A549 (cell line): ENCODE data around the gene F11R. TPM values are rescaled to one million over a fixed set of nuclear protein-coding genes. Genes with fewer than 3 reads are reported as not detected.

Experiments
- ATAC-seq, 2 experiments: fragments of 200-7000 bp in 1 of 2; fragments of >200 bp in 1 of 2; cut with Nextera tagmentation in 1 of 2; cut with Tn5 transposase in 1 of 2; 3 replicates each; pipeline versions ENCODE4 v1.8.0 to v1.9.1; 2018 to 2020; ENCODE audit warnings: mild to moderate bottlenecking in 1 of 2, moderate library complexity in 1 of 2
- CTCF ChIA-PET: fragments of 300-600 bp; sonication (Branson Sonifier 250); formaldehyde crosslinking; extraction: SDS; loops from one replicate; lab custom pipeline; 2021; ENCODE audit warnings: antibody characterized with exemption, inconsistent platforms; lab: Yijun Ruan, JAX
- POLR2A ChIA-PET: fragments of 350-600 bp; formaldehyde crosslinking; extraction: SDS; loops from one replicate; lab custom pipeline; 2021; ENCODE audit warnings: antibody characterized with exemption, inconsistent platforms; lab: Yijun Ruan, JAX
- DNase-seq, 2 experiments: peaks; one replicate each; pipeline versions ENCODE4 v3.0.0 to v3.0.0-alpha.2; 2011 to 2016; ENCODE audit warnings: low read depth in 1 of 2, low spot score in 1 of 2
- FAIRE-seq: peaks from 2 replicates; lab custom pipeline; 2011; peaks lifted over from hg19 to GRCh38; lab: Jason Lieb, UNC
- H3K27ac ChIP-seq, 2 experiments: fragments of >200 bp; sonication (Bioruptor Twin); formaldehyde crosslinking; 3 replicates each; pipeline ENCODE4 v1.5.1; 2016 to 2017
- H3K4me1 ChIP-seq: fragments of >200 bp; sonication (Bioruptor Twin); formaldehyde crosslinking; 3 replicates; pipeline ENCODE4 v1.6.1; 2016
- H3K4me2 ChIP-seq: fragments of >200 bp; sonication (Bioruptor Twin); formaldehyde crosslinking; 3 replicates; pipeline ENCODE4 v1.6.1; 2016
- H3K4me3 ChIP-seq: fragments of >200 bp; sonication (Bioruptor Twin); formaldehyde crosslinking; 3 replicates; pipeline ENCODE4 v1.5.1; 2016
- H3K9me3 ChIP-seq: fragments of >200 bp; sonication (Bioruptor Twin); formaldehyde crosslinking; 3 replicates; pipeline ENCODE4 v1.6.1; 2016
- ATOH8 ChIP-seq: fragments of 250-450 bp; sonication (Bioruptor Pico); IDR thresholded peaks from 2 replicates; pipeline ENCODE4 v1.5.0; 2020; ENCODE audit warnings: low read depth, mild to moderate bottlenecking, moderate library complexity
- BHLHE40 ChIP-seq: IDR thresholded peaks from 2 replicates; pipeline ENCODE4 v1.6.1; 2012; ENCODE audit warnings: low read depth, low read length, inconsistent platforms
- CBX2 ChIP-seq: fragments of 200-600 bp; sonication (generic); IDR thresholded peaks from 2 replicates; pipeline ENCODE4 v1.6.1; 2016; ENCODE audit warnings: low read depth, mild to moderate bottlenecking, borderline replicate concordance
- CBX8 ChIP-seq: fragments of 200-600 bp; sonication (generic); IDR thresholded peaks from 2 replicates; pipeline ENCODE4 v1.6.1; 2016
- EHF ChIP-seq: fragments of 250-450 bp; sonication (Bioruptor Pico); IDR thresholded peaks from 2 replicates; pipeline ENCODE4 v1.5.0; 2020; ENCODE audit warnings: mild to moderate bottlenecking
- EHMT2 ChIP-seq: fragments of 200-600 bp; sonication (generic); IDR thresholded peaks from 2 replicates; pipeline ENCODE4 v1.6.1; 2016; ENCODE audit warnings: antibody characterized with exemption, low read depth, mild to moderate bottlenecking, moderate library complexity
- ELK1 ChIP-seq: fragments of 150-350 bp; IDR thresholded peaks from 2 replicates; pipeline ENCODE4 v1.6.1; 2014; ENCODE audit warnings: low read depth, mild to moderate bottlenecking, low read length
- ESRRA ChIP-seq: fragments of 150-350 bp; IDR thresholded peaks from 2 replicates; pipeline ENCODE4 v1.6.1; 2014; ENCODE audit warnings: mild to moderate bottlenecking, low read length, borderline replicate concordance
- FOSL2 ChIP-seq, 2 experiments: fragments of 450-650 bp in 1 of 2; fragments of >200 bp in 1 of 2; sonication (Bioruptor Twin) in 1 of 2; formaldehyde crosslinking; IDR thresholded peaks; 2 replicates each; pipeline versions ENCODE4 v1.5.0 to v1.6.1; 2016 to 2020; ENCODE audit warnings: mild to moderate bottlenecking in 1 of 2, moderate library complexity in 1 of 2
- FOXS1 ChIP-seq: fragments of 250-450 bp; sonication (Bioruptor Pico); IDR thresholded peaks from 2 replicates; pipeline ENCODE4 v1.5.0; 2020; ENCODE audit warnings: mild to moderate bottlenecking, moderate library complexity
- GATA3 ChIP-seq: IDR thresholded peaks from 2 replicates; pipeline ENCODE4 v1.6.1; 2012; ENCODE audit warnings: borderline replicate concordance
- HDAC2 ChIP-seq: fragments of 200-600 bp; sonication (generic); IDR thresholded peaks from 2 replicates; pipeline ENCODE4 v1.6.1; 2016
- HEYL ChIP-seq: fragments of 250-450 bp; sonication (Bioruptor Pico); IDR thresholded peaks from 2 replicates; pipeline ENCODE4 v1.8.0; 2021; ENCODE audit warnings: mild to moderate bottlenecking, moderate library complexity
- HOXA7 ChIP-seq: fragments of 250-450 bp; sonication (Bioruptor Pico); IDR thresholded peaks from 2 replicates; pipeline ENCODE4 v1.5.0; 2020; ENCODE audit warnings: mild to moderate bottlenecking, moderate library complexity
- JUNB ChIP-seq: fragments of >200 bp; sonication (Bioruptor Twin); formaldehyde crosslinking; IDR thresholded peaks from 2 replicates; pipeline ENCODE4 v1.6.1; 2016
- KDM1A ChIP-seq: fragments of 200-600 bp; sonication (generic); IDR thresholded peaks from 2 replicates; pipeline ENCODE4 v1.6.1; 2016; ENCODE audit warnings: low read depth, mild to moderate bottlenecking
- KDM5A ChIP-seq: fragments of 200-600 bp; sonication (generic); IDR thresholded peaks from 2 replicates; pipeline ENCODE4 v1.6.1; 2016; ENCODE audit warnings: antibody characterized with exemption, mild to moderate bottlenecking
- MAFK ChIP-seq: fragments of 450-650 bp; IDR thresholded peaks from 2 replicates; pipeline ENCODE4 v1.6.1; 2014; ENCODE audit not compliant: partially characterized antibody
- MAZ ChIP-seq: fragments of 150-350 bp; IDR thresholded peaks from 2 replicates; pipeline ENCODE4 v1.6.1; 2014; ENCODE audit warnings: antibody characterized with exemption, low read depth, low read length, borderline replicate concordance
- MYC ChIP-seq: IDR thresholded peaks from 2 replicates; pipeline ENCODE4 v1.6.1; 2012; ENCODE audit warnings: mild to moderate bottlenecking, inconsistent platforms, low read length, improper control_type of control experiment, borderline replicate concordance
- NR3C1 ChIP-seq: fragments of >200 bp; sonication (Bioruptor Twin); formaldehyde crosslinking; IDR thresholded peaks from 3 replicates; pipeline ENCODE4 v1.6.1; 2017
- POLR2A ChIP-seq: IDR thresholded peaks from 2 replicates; pipeline ENCODE4 v1.6.1; 2012; ENCODE audit warnings: mild to moderate bottlenecking, low read length
- POLR2AphosphoS2 ChIP-seq: conservative IDR thresholded peaks from 2 replicates; pipeline ENCODE4 v1.6.1; 2012; ENCODE audit warnings: low read length, improper control_type of control experiment, inconsistent platforms
- RAD21 ChIP-seq, 2 experiments: fragments of >200 bp in 1 of 2; sonication (Bioruptor Twin) in 1 of 2; formaldehyde crosslinking in 1 of 2; IDR thresholded peaks in 1 of 2; conservative IDR thresholded peaks in 1 of 2; 2 replicates in 1 of 2; 3 replicates in 1 of 2; pipeline ENCODE4 v1.6.1; 2012 to 2018; ENCODE audit warnings: inconsistent platforms in 1 of 2
- RARB ChIP-seq: fragments of 250-450 bp; sonication (Bioruptor Pico); IDR thresholded peaks from 2 replicates; pipeline ENCODE4 v1.8.0; 2021; ENCODE audit warnings: mild to moderate bottlenecking, moderate library complexity
- RCOR1 ChIP-seq: fragments of 150-350 bp; IDR thresholded peaks from 2 replicates; pipeline ENCODE4 v1.6.1; 2014; ENCODE audit warnings: antibody characterized with exemption, low read length, low read depth
- RFX5 ChIP-seq: fragments of 450-650 bp; IDR thresholded peaks from 2 replicates; pipeline ENCODE4 v1.7.1; 2014; ENCODE audit warnings: antibody characterized with exemption, mild to moderate bottlenecking, moderate library complexity
- SREBF2 ChIP-seq: fragments of 450-650 bp; IDR thresholded peaks from 2 replicates; pipeline ENCODE4 v1.6.1; 2014; ENCODE audit warnings: mild to moderate bottlenecking, moderate library complexity
- TP53 ChIP-seq: fragments of 250-450 bp; sonication (Bioruptor Pico); IDR thresholded peaks from 2 replicates; pipeline ENCODE4 v1.5.0; 2021; ENCODE audit warnings: mild to moderate bottlenecking, moderate library complexity
- ZFP36 ChIP-seq: fragments of 450-650 bp; IDR thresholded peaks from 2 replicates; pipeline ENCODE4 v1.6.1; 2014; ENCODE audit warnings: borderline replicate concordance; ENCODE audit not compliant: partially characterized antibody
- WGBS: methylation state at CpG from one replicate; pipeline ENCODE4 v1.1.6; 2017; ENCODE audit errors: missing lambda C conversion rate; 5-methylcytosine and 5-hydroxymethylcytosine counted together
- polyA plus RNA-seq, 4 experiments: library from polyadenylated mRNA; depleted of rRNA in 3 of 4; stranded (reverse); fragments of >200 nt; fragmentation: RNase III in 1 of 4; extraction: RNeasy Plus Mini Kit Qiagen cat#74134 plus additional on column Dnase treatment in 1 of 4; gene quantifications; 2 replicates in 3 of 4; 3 replicates in 1 of 4; pipeline ENCODE4 v1.2.3, GENCODE V29; 2011 to 2017
- TF ChIP-seq, protein P1 (sequence below): fragments of 450-650 bp; IDR thresholded peaks from 2 replicates; pipeline ENCODE4 v1.6.1; 2014; ENCODE audit warnings: antibody characterized with exemption
- TF ChIP-seq, protein P2 (sequence below): IDR thresholded peaks from 2 replicates; pipeline ENCODE4 v1.6.1; 2012
- TF ChIP-seq, protein P3 (sequence below): IDR thresholded peaks from 2 replicates; pipeline ENCODE4 v1.6.1; 2012

F11R gene
- polyA plus RNA-seq, 2 of the 4 experiments (the other 2 are of a cell fraction) = 30.3 to 62.0 TPM

DNA sequence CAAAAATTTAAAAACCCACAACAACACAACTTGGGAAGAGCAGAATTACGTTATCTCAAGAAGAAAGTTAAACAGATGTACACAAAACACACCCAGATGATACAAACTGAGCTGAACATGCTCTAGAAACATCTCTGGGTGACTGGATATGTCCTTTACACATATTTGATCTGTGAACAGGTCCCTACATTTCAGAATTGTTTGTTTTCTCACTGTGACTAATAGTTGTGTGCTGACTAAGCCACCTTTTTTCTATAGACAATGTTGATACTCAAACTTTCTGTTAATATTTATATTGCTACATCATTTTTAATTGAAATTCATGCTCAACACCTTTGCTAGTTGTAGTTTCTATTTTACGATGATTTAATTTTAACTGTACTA is 1.0 kb upstream of the F11R start:
- CTCF ChIA-PET = interaction anchor here (0.9 to 3.9 kb wide), 5 partner anchors 11 to 78 kb away, joined by 3 to 29 read pairs (median 17); partner anchors contain the start of gene KLHDC9
- H3K9me3 ChIP-seq = no peaks in the 10 kb centered on the region
- peak overlapping the region; percentile 82 to 84 for H3K27ac ChIP-seq
- H3K4me3 ChIP-seq = peak overlapping the region; percentile 67
- peak overlapping the region; percentile 94 for H3K4me2 ChIP-seq
- peak; percentile 28 to 46; a peak in 3 of 6 replicates for ATAC-seq
- peak; percentile 66 for TF ChIP-seq JUNB
- TF ChIP-seq KDM1A = 0 out of 2 replicates have a peak, but pooled peaks have one; percentile 9
- TF ChIP-seq FOSL2 (IDR thresholded peaks at IDR 0.05) = 0 out of 2 replicates have a peak, but pooled peaks have one; percentile 19
- TF ChIP-seq FOSL2 (CRISPR knock-in tag; IDR thresholded peaks at IDR 0.05) = peak; percentile 77; the same call in 1 of the 2 replicates
- no peak for TF ChIP-seq MAZ
- TF ChIP-seq MAFK = peak; percentile 30
- POLR2A ChIA-PET = interaction anchor here (1.4 to 2.2 kb wide), 3 partner anchors 18 to 25 kb away, joined by 6 to 32 read pairs (median 16); partner anchors contain the start of gene USF1
- peak; percentile 51 to 58 for DNase-seq
- no peak for FAIRE-seq
- WGBS = 1% methylated on average over 2 of the region's 2 CpGs
- peaks cover 48% of the 10 kb centered on the region for H3K4me1 ChIP-seq

GRCh38 chr1:161021165-161021969 is 415 bp upstream of the F11R start:
- WGBS = 3% methylated on average over 24 of the region's 34 CpGs
- TF ChIP-seq, protein P1, sequence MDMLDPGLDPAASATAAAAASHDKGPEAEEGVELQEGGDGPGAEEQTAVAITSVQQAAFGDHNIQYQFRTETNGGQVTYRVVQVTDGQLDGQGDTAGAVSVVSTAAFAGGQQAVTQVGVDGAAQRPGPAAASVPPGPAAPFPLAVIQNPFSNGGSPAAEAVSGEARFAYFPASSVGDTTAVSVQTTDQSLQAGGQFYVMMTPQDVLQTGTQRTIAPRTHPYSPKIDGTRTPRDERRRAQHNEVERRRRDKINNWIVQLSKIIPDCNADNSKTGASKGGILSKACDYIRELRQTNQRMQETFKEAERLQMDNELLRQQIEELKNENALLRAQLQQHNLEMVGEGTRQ = no peak
- TF ChIP-seq FOSL2 (IDR thresholded peaks at IDR 0.05) (no peak), FOSL2 (CRISPR knock-in tag; IDR thresholded peaks at IDR 0.05) (no peak), EHF (CRISPR knock-in tag) (no peak), KDM5A (no peak), ELK1 (no peak), HOXA7 (CRISPR knock-in tag) (no peak), HEYL (no peak), ESRRA (no peak), FOXS1 (CRISPR knock-in tag) (no peak), SREBF2 (no peak), BHLHE40 (no peak), HDAC2 (0 out of 2 replicates have a peak, but pooled peaks have one; percentile 35), NR3C1 (no peak), ATOH8 (CRISPR knock-in tag) (no peak), RCOR1 (no peak), CBX2 (no peak), RFX5 (0 out of 2 replicates have a peak, but pooled peaks have one; percentile 49), POLR2AphosphoS2 (no peak), POLR2A (peak; percentile 50), ZFP36 (no peak), MAZ (no peak), MYC (no peak), GATA3 (no peak), TP53 (CRISPR knock-in tag) (no peak), KDM1A (peak; percentile 65; the same call in 1 of the 2 replicates), RAD21 (conservative IDR thresholded peaks at IDR 0.05 in 1 of 2, IDR thresholded peaks at IDR 0.05 in 1 of 2) (no peak), EHMT2 (no peak), CBX8 (no peak), RARB (CRISPR knock-in tag) (no peak)
- TF ChIP-seq, protein P2, sequence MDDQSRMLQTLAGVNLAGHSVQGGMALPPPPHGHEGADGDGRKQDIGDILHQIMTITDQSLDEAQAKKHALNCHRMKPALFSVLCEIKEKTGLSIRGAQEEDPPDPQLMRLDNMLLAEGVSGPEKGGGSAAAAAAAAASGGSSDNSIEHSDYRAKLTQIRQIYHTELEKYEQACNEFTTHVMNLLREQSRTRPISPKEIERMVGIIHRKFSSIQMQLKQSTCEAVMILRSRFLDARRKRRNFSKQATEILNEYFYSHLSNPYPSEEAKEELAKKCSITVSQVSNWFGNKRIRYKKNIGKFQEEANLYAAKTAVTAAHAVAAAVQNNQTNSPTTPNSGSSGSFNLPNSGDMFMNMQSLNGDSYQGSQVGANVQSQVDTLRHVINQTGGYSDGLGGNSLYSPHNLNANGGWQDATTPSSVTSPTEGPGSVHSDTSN = 0 out of 2 replicates have a peak, but pooled peaks have one; percentile 32
- TF ChIP-seq, protein P3, sequence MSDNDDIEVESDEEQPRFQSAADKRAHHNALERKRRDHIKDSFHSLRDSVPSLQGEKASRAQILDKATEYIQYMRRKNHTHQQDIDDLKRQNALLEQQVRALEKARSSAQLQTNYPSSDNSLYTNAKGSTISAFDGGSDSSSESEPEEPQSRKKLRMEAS = peak; percentile 41

More at GRCh38 chr1:161021165-161021969, 415 bp upstream of the F11R start:
- DNase-seq = peak; percentile 92 to 99
- peak; percentile 93 to 94 for ATAC-seq
- H3K9me3 ChIP-seq = no peaks in the 10 kb centered on the region
- peak overlapping the region; percentile 67 for H3K4me3 ChIP-seq
- H3K4me2 ChIP-seq = peak overlapping the region; percentile 94
- ChIA-PET CTCF (interaction anchor here (0.6 to 3.9 kb wide), 11 partner anchors 10 to 78 kb away, joined by 3 to 29 read pairs (median 4); partner anchors contain the start of genes KLHDC9 and USF1), POLR2A (interaction anchor here (0.9 to 2.2 kb wide), 8 partner anchors 17 to 111 kb away, joined by 3 to 32 read pairs (median 6); partner anchors contain the start of genes DEDD, KLHDC9 and USF1)
- FAIRE-seq = no peak
- peaks cover 53% of the 10 kb centered on the region for H3K4me1 ChIP-seq
- peak overlapping the region; percentile 82 to 84 for H3K27ac ChIP-seq
